OCI-M1 (cell line): ENCODE data around the gene PDYN.
A peak's percentile ranks its signal among the peaks of the same experiment; 100 is the strongest.

Experiments
- DNase-seq: peaks from one replicate; lab custom pipeline; 2025; lab: John Stamatoyannopoulos, UW

The PDYN gene

DNA sequence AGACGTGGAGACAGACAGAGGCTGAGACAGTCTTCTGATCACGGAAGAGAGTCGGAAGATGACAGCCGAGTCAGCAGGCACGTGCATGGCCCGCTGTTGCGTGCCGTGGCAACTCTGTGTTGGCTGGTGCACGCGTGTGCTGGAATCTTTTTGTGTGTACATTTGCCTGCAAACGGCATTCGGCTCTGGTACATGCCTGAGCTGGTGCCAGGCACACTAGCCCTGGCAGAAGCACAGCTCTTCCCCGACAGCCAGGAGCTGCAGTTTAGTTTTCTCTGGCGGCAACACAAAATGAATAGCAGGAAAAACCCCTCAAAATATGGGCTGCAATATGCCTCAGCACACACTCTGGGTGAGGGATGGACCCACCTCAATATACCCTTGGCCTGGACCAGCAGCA is 769 bp upstream of the PDYN start:
- DNase-seq: no peak

DNA sequence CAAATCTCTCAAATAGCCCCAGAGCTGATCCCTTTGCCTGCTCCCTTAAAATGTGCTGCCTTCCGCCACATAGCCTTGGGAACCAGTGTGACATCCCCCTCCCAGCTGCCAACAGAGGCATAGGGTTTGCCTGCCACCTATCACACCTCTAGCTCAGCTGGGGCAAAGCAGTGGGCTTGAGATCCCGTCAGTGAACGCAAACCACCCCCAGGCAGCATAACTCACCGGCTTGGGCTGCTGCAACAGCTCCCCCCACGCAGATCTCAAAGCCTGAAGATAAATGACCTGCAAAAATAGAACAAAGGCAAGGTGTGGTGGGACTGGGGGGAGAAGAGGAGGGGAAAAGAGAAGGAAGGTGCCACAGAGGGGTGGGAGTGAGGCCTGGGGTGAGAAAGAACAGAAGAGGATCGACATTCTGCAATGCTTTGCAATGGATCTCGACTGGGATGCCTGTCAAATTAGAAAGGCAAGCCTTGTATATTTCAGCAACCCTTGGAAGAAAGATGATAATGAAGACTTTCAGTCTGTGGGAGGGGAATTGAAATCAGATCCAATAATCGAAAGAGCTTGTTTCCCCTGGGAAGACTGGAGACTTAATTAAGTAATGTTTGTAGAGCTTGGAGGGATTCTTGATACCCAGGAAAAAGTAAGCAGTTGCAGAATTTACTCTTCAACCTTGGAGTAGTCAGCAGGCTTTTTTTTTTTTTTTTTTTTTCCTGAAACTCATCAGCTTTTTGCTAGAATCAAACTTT is 1.3 kb downstream of the PDYN start:
- no peak for DNase-seq

DNA sequence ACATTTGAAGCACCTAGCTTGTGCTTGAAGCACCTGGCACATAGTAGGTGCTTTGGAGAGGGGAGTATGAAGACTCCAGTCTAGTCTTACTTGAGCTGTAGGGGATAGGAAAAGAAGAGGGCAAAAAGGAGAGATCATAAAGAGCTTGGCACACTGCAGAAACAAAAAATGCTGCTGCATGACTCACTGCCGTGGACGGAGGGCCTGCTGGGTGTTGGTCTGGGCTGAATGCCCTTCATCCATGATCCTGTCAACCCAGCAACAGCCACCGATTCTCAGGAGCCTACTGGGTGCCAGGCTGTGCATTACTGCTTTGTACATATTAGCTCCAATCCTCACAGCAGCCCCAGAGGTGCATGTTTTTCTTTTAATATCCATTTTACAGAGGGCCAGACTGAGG is 6.0 kb downstream of the PDYN start:
- no peak for DNase-seq

DNA sequence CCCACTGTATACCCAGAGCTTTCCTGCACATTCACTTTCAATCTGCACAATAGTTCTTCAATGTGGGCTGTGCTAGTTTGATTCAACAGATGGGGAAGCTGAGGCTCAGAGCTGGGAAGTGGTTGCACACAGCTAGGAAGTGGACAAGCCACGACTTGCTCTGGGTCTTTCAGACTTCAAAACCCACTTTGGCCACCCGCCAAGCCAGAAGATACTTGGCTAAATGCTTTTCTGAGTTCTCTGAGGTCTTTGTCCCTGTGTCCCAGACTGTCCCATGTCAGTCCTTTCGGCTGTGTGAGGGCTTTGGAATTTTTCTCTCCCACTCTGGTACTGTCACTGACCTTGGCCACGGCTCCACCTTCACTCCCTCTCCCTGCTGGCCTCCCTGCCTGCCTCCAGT is 10.6 kb downstream of the PDYN start:
- no peak for DNase-seq

DNA sequence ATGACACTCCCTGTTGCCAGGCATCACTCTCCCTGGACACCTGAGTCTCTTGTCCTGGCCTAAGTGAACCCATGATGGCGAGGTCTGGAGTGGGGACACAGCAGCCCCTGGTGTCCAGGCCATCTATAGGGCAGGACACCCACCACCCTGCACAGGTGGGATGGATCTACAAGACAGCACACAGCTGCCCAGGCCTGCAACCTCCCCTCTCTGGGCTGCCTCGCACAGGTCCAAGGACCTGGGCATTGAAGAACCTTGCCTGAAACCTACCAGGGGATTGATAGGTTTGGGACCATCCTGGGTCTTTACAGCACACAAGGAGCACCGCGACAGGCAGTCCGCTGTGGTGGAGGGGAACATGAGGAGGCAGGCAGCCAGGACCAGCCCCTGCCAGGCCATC is 11.2 kb downstream of the PDYN start:
- no peak for DNase-seq

DNA sequence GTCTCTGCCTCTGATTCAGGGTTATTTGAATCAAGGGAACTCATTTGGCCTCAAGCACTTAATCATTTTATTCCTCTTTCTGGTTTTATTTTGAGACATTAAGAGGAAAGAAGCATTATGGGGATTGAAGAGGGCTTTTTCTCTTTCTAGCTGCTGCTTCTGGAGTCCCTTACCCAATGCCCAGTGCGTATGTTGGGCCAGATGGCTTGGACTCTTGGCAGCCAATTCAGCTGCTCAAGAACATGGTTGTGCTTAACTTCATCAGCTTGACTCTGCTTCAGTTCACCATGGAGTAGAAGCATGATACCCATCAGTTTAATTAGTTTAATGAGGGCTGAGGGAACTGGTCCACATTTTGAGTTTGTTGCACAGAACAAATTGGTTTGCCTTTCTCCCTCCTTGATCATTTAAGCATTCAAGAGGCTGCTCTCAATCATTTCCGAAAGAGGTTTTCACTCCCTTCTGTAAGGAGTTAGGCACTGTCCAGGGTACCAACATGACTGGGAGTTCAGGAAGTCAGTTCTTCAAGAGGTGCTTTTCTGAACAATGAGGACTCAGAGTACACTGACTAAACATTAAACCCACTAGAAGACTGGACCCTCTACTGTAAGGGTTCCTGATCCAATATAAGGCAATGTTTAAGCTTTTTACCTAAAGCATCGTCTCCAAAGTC is 14.6 kb downstream of the PDYN start:
- no peak for DNase-seq

DNA sequence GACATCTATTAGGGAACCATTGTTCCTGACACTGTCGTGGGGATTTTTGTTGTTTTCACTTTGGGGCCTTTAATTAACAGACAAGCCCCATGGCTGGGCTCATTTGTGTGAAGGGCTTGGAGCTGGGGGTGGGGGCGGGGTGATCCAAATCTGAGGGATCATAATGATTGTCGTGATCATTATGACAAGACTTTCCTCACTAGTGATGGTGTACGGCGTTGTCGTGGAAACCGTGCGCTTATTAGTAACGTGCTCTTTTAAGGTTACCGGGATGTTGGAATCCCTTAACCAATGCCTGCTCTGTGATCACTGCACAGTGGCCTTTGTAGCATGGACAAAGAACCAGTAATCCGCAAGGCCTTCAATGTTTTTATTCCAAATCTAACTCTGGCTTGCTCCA is 18.6 kb downstream of the PDYN start:
- no peak for DNase-seq

DNA sequence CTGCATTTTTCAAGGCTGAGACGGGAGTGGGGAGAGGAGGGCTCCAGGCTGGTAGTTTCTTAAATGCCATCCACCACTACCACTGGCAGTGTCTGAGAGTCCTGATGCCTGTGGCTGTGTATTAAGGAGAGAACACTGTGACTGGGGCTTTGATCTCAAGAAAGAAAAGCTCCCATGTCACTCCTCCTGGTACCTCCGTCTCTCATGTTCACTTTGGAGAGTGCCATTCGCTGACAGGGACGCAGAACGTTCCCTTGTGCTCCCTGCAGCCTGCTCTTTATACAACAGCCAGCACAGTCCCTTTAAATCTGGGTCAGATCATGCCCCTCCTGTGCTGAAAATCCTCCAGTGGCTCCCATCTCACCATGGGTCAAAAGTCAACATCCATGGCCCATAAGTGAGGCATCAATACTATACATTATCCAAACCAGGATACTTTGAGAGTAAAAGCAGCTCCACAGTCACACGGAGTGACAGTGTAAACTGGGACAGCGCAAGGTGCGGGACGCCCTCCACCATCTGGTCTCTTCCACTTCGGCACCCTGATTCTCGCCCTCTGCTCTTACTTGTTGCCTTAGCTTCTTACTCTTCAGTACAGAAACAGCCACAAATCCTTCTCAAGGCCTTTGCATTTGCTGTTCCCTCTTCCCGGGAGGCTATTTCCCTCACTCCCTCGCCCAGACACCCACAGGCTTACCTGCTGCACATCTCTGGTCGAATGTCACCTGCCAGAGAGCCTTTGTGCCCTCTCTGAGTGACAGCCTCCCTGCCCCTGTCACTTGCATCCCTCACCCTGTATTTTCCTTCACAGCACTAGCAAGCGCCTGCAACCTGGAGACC is 20.0 kb downstream of the PDYN start:
- DNase-seq: no peak

DNA sequence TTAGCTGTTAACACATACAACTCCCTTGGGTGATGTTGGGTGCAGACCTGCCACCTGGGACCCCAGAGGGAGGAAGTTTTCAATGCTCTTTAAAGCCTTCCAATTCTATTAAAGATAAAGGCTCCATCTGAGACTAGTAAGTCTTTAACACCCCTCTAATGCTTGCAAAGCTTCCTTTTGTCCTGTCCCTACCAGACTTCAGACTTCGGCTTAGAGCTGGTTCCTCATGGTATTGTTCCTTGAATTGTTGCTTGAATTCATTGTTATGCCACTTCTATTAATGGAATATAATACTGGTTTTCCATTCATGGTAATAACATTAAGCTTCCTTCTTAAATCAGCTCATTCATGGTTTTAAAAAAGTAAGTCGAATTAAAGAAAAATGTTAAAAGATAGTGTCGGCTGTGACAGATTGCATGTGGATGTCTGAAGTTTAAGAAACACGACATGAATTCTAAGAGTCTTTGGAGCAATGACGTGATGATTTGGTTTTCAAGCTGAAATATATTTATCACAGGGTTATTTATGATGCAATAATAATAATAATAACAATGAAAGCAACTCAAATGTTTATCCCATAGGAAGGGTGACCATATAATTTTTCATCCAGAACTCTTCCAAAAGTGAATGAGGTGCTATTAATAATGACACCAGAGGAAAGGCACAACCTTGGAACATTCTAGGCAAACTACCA is 21.8 kb downstream of the PDYN start:
- DNase-seq: no peak

DNA sequence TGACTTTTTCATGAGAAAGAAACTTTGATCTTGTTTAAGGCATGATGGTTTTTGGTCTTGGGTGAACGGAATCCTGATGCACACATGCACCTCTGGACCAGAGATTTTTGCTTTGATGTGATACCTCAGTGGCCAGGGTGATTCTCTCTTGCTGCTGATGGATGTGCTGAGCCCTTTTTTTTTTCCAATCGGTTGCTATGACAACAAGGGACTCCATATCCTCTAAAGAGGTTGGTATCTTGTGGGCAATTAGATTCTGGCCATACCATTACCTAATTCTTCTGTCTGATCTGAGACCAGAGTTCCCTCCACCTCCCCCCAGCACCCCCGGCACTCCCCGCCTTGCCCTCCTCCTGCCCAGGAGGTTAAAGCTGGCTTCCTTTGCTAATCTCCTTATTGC is 24.9 kb downstream of the PDYN start:
- DNase-seq: no peak

DNA sequence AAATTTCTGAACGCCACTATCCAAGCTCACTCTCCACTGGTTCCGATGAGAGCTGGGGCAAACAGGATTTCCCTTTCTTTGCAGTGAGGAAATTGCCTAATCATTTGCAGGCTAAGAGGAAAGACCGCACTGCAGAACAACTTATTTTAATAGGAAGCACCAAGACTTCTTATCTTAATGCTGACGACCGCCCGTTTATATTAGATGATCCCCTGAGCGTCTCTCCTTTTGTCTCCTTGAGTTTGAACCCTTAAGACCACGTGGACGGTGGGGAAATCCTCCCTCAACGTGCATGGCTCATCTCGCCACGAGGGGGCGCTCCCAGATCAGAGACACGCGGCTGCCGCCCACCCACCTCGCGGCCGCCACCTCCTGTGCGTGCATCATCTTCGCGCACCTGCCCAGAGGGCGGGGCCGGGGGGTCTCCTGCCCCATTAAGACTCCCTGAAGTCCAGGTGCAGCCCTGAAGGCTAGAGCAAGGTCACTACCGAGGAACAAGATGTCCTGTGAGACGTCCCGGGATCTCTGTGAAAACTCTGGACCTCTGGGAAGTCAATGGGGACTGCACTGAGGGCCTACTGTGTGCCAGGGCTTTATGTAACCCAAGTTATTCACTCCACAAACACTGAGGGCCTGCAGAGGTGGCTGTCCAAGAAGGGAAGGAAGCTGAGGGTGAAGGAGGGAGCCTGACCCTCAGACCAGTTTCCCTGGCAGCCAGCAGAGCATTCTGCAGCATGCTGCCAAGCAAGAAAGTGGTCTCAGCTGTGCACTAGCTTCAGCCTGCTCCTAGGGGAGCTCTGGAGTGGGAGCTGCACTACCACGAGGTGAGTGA is 28.1 kb downstream of the PDYN start:
- DNase-seq: peak; percentile 85

DNA sequence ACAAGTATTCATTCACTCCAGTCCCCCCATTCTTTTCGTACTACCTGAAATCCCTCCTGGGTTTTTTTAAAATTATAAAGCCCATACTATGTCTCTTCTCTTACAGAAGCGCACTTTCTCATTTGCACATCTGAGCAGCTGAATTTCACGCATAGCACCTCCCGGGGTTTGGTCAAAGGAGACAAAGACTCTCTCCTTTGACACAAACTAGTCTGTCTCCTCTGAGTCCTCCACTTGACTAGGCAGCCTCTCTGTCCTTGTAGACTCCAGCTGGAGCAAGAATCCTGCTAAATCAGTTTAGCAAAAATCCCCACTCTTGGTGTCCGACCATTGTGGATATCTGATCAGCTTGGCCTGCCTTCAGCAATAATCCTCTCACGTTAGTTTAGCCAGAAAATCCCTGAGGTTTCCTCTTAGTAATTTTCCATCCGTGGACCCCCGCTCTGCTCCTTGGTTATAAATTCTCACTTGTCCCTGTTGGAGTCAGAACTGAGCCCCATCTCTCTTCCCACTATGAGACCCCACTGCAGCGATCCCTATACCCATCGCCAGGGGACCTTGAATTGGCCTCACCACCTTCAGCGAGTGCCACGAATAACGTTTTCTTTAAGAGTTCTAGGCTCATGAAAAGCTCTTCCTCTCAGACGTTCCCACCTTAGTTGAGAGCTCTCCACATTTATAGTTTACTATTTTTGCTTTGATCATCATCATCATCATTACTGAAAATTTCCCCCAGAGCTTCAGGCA is 29.0 kb downstream of the PDYN start:
- DNase-seq: no peak

DNA sequence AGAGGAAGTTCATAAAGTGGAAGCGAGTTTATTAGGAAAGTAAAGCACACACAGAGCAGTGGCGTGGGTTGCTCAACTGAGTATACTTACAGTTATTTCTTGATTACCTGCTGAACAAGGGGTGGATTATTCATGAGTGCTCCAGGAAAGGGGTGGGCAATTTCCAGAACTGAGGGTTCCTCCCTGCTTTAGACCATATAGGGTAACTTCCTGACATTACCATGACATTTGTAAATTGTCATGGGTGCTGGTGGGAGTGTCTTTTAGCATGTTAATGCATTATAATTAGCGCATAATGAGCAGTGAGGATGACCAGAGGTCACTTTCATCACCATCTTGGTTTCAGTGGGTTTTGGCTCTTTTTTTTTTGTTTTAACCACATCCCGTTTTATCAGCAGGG is 29.8 kb downstream of the PDYN start:
- peak; percentile 78 for DNase-seq

DNA sequence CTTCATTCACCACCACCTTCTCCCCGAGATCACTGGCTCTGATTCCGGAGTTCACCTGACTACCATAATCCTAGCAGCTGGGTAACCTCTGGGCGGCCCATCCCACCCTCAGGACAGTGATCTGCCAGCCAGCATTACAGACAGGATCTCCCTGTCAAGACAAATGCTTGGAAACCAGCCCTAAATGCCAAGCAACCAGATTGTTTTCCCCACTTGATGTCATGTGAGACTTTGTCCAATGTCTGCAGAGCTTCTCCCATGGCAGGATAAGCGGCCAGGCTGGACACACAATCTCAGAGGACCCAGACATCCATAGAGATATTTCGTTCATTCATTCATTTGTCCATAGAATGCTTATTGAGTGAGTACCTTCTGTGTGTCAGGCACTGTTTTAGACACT is 32.5 kb downstream of the PDYN start:
- DNase-seq: no peak

DNA sequence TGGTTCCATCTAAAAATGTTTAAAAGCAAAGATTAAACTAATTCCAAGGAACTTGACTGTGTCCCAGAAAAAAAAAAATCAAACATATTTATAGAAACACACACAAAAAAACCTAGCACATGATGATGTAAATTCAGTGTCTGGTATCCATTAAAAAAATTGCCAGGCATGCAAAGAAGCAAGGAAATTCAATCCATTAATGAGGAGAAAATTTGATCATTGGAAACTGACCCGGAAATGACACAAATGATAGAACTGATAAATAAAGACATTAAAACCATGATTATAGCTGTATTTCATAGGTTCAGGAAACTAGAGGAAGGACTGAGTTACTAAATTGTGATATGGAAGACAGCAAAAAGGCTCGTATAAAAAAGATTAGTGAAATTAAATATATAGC is 34.7 kb downstream of the PDYN start:
- DNase-seq: no peak

DNA sequence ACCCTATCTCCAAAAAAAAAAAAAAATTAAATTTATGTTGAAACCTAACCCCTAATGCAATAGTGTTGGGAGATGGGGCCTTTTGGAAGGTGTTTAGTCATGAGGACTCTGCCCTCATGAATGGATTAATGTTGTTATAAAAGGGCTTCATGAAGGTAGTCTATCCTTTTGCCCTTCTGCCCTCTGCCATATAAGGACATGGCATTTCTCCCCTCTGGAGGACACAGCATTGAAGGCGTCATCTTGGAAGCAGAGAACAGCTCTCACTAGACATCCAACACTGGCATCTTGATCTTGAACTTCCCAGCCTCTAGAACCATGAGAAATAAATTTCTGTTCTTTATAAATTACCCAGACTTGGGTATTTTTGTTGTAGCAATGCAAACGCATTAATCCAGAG is 35.4 kb downstream of the PDYN start:
- DNase-seq: no peak

DNA sequence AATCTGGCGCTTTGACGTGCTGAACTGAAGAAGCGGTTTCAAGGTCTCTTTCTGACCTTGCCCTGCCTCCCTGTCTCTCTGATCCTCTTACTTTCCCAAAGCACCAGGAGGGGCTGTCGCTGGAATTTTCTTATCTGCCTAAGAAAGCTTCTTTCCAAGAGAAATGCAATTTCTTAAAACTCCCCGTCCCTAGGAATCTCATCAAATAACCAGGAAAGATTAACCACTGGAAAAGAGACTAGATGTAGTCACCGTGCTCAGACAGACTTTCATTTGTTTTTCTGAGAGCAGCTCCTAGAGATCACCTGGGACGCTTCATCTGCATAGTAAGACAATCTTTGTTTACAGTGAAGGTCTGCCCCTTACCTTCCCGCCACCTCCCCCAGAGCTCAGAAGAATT is 38.6 kb downstream of the PDYN start:
- no peak for DNase-seq

DNA sequence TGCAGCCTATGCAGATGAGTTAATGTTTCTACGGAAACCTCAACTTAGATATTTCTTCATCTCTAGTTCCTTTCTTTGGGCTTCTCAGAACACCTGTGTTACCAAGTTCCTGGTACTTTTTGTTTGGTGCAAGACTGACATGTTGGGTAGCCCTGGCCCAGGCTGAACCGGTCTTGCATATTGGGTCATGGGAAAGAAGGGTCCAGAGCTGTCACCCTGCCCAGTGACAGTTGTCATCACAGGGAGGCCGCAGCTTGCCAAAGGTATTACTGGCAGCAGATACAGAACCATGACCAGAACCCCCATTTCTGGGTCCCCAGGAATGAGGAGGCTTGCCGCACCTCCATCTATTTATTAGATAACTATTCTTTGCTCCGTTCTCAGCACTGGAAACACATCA is 40.2 kb downstream of the PDYN start:
- DNase-seq: no peak

DNA sequence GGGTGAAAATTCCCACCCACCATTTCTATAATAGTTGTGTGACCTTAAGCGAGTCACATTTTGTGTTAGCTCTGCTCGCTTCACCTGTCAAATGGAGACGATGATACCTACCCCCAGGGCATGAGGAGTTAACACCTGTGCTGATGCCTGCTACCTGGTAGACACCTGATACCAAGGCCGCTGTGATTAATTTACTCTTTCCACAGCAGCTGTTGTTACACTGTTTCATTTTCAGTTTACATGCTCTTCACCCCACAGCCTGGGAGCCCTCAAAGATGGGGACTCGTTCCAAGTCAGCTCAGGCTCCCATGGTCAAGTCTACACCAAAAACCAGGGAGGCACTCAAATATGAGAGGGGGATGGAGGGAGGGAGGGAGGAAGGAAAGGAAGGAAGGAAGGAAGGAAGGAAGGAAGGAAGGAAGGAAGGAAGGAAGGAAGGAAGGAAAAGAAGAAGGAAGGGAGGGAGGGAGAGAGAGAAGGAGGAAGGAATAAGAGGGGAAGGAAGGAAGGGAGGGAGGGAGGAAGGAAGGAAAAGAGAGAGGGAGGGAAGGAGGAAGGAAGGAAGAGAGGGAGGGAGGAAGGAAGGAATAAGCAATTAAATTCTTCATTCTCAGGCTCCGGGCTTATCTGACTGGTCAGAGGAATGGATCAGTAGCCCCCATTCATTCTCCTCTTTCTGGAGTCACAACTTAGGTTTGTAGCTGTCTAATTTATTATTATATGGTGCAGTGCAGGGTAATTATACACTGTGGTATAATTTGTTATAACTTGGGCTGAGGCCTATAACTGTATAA is 40.9 kb downstream of the PDYN start:
- no peak for DNase-seq
